M059J (cell line): ENCODE measurements around the gene PBX3. TPM values are rescaled to one million over a fixed set of nuclear protein-coding genes. Genes with fewer than 3 reads are reported as not detected.
"Not testable (repeated sequence)": the region's sequence is repeated elsewhere in the genome, so short reads cannot be mapped to it uniquely, and the experiment has no call there.

Experiments
- DNase-seq: peaks from one replicate; pipeline ENCODE4 v3.0.0-alpha.2; 2012; ENCODE audit warnings: low read depth
- total RNA-seq: library from RNA; depleted of rRNA; stranded (reverse); fragments of >200 nt; shearing (Covaris generic); gene quantifications from 2 replicates; pipeline ENCODE4 v1.2.3, GENCODE V29; 2014

PBX3 gene
- total RNA-seq, 1 experiment from 2014 or later = 71.5 TPM

GRCh38 chr9:125821078-125821477 lies 73.9 kb downstream of the PBX3 start:
- DNase-seq = no peak

- DNase-seq = no peak
Measured at GRCh38 chr9:125822160-125822559, 75.0 kb downstream of the PBX3 start.

GRCh38 chr9:125822902-125823301 lies 75.7 kb downstream of the PBX3 start:
- DNase-seq = no peak

- not testable (repeated sequence) for DNase-seq
Measured at GRCh38 chr9:125823874-125824406, 76.8 kb downstream of the PBX3 start.

GRCh38 chr9:125825762-125826161 lies 78.6 kb downstream of the PBX3 start:
- DNase-seq = no peak

GRCh38 chr9:125826850-125827249 lies 79.7 kb downstream of the PBX3 start:
- no peak for DNase-seq

- no peak for DNase-seq
Measured at GRCh38 chr9:125829743-125830142, 82.6 kb downstream of the PBX3 start.

- DNase-seq = no peak
Measured at GRCh38 chr9:125831054-125831453, 83.9 kb downstream of the PBX3 start.

GRCh38 chr9:125831616-125832015 lies 84.4 kb downstream of the PBX3 start:
- no peak for DNase-seq

- no peak for DNase-seq
Measured at GRCh38 chr9:125835655-125836054, 88.5 kb downstream of the PBX3 start.

GRCh38 chr9:125839317-125839716 lies 92.1 kb downstream of the PBX3 start:
- no peak for DNase-seq

- no peak for DNase-seq
Measured at GRCh38 chr9:125841444-125841843, 94.3 kb downstream of the PBX3 start.

- no peak for DNase-seq
Measured at GRCh38 chr9:125842242-125842641, 95.1 kb downstream of the PBX3 start.

GRCh38 chr9:125843646-125844045 lies 96.5 kb downstream of the PBX3 start:
- no peak for DNase-seq

GRCh38 chr9:125844611-125845010 lies 97.4 kb downstream of the PBX3 start:
- DNase-seq = no peak

GRCh38 chr9:125845271-125845808 lies 98.2 kb downstream of the PBX3 start:
- DNase-seq = no peak

GRCh38 chr9:125847735-125848134 lies 100.6 kb downstream of the PBX3 start:
- DNase-seq = no peak

- no peak for DNase-seq
Measured at GRCh38 chr9:125850106-125850632, 103.0 kb downstream of the PBX3 start.

GRCh38 chr9:125850763-125851162 lies 103.6 kb downstream of the PBX3 start:
- no peak for DNase-seq

- DNase-seq = no peak
Measured at GRCh38 chr9:125851979-125852378, 104.8 kb downstream of the PBX3 start.

- no peak for DNase-seq
Measured at GRCh38 chr9:125852386-125852785, 105.2 kb downstream of the PBX3 start.

GRCh38 chr9:125854553-125855275 lies 107.5 kb downstream of the PBX3 start:
- peak; percentile 89 for DNase-seq

GRCh38 chr9:125856331-125856730 lies 109.2 kb downstream of the PBX3 start:
- no peak for DNase-seq
